ENCODE measurements around the gene HCFC1R1.

The HCFC1R1 gene

GRCh38 chr16:3066440-3066748 is 42.7 kb upstream of the HCFC1R1 start:
- no peak for TF ChIP-seq CTCF (conservative IDR thresholded peaks at IDR 0.05; ENCODE audit: low read depth, low read length)

GRCh38 chr16:3065742-3066439 is 42.1 kb upstream of the HCFC1R1 start:
- no peak for DNase-seq (ENCODE audit: low read depth)
- H3K4me3 ChIP-seq (ENCODE audit: low read depth, low read length) = no peak overlapping the region
- TF ChIP-seq CTCF (conservative IDR thresholded peaks at IDR 0.05; ENCODE audit: low read depth, low read length) = no peak

More at GRCh38 chr16:3066440-3066748, 42.7 kb upstream of the HCFC1R1 start:
- no peak overlapping the region for H3K4me3 ChIP-seq (ENCODE audit: low read depth, low read length)
- no peak for DNase-seq (ENCODE audit: low read depth)

GRCh38 chr16:3065069-3065741 is 41.5 kb upstream of the HCFC1R1 start, which contains the start of gene IL32:
Gene IL32, plus strand, starts transcription at chr16:3065640. Its CDS starts 172 bp downstream, at chr16:3065812.
- peak; percentile 86 for DNase-seq (ENCODE audit: low read depth)
- H3K4me3 ChIP-seq (ENCODE audit: low read depth, low read length) = peak within 1 kb of the TSS; percentile 22
- no peak for TF ChIP-seq CTCF (conservative IDR thresholded peaks at IDR 0.05; ENCODE audit: low read depth, low read length)

GRCh38 chr16:3063625-3064386 is 40.1 kb upstream of the HCFC1R1 start:
- DNase-seq (ENCODE audit: low read depth) = no peak
- H3K4me3 ChIP-seq (ENCODE audit: low read depth, low read length) = no peak overlapping the region
- no peak for TF ChIP-seq CTCF (conservative IDR thresholded peaks at IDR 0.05; ENCODE audit: low read depth, low read length)

- H3K4me3 ChIP-seq (ENCODE audit: low read depth, low read length) = no peak overlapping the region
- TF ChIP-seq CTCF (conservative IDR thresholded peaks at IDR 0.05; ENCODE audit: low read depth, low read length) = no peak
- no peak for DNase-seq (ENCODE audit: low read depth)
Measured at GRCh38 chr16:3062553-3062952, 38.8 kb upstream of the HCFC1R1 start.

- no peak overlapping the region for H3K4me3 ChIP-seq (ENCODE audit: low read depth, low read length)
- no peak for TF ChIP-seq CTCF (conservative IDR thresholded peaks at IDR 0.05; ENCODE audit: low read depth, low read length)
- no peak for DNase-seq (ENCODE audit: low read depth)
Measured at GRCh38 chr16:3060339-3061127, 36.8 kb upstream of the HCFC1R1 start.

Data from choroid plexus epithelial cell (primary cell).